RWPE2 (cell line): ENCODE results near the gene CTBS.

Experiments used
- ATAC-seq: fragments of 200-7000 bp; cut with Tn5 transposase; 3 replicates; pipeline ENCODE4 v1.9.1; 2021; ENCODE audit warnings: low read depth
- DNase-seq: peaks from one replicate; pipeline ENCODE4 v3.0.0-alpha.2; 2020; ENCODE audit warnings: low spot score
- H3K27ac ChIP-seq: fragments of 450-650 bp; 2 replicates; pipeline ENCODE4 v1.5.1; 2017; ENCODE audit warnings: mild to moderate bottlenecking; ENCODE audit not compliant: poor library complexity, severe bottlenecking
- H3K27me3 ChIP-seq: fragments of 250-450 bp; sonication (Bioruptor Pico); 2 replicates; pipeline ENCODE4 v1.5.1; 2021; ENCODE audit warnings: mild to moderate bottlenecking, moderate library complexity; ENCODE audit not compliant: insufficient read depth, poor library complexity, severe bottlenecking
- H3K36me3 ChIP-seq: fragments of 250-450 bp; sonication (Bioruptor Pico); 2 replicates; pipeline ENCODE4 v1.5.1; 2020; ENCODE audit warnings: low read depth, mild to moderate bottlenecking, moderate library complexity
- H3K4me1 ChIP-seq: fragments of 250-450 bp; sonication (Bioruptor Pico); 2 replicates; pipeline ENCODE4 v1.5.1; 2021; ENCODE audit warnings: mild to moderate bottlenecking, moderate library complexity; ENCODE audit not compliant: insufficient read depth, poor library complexity, severe bottlenecking
- H3K4me3 ChIP-seq: fragments of 250-450 bp; sonication (Bioruptor Pico); 2 replicates; pipeline ENCODE4 v1.5.1; 2021; ENCODE audit warnings: mild to moderate bottlenecking, moderate library complexity; ENCODE audit not compliant: severe bottlenecking
- H3K9me3 ChIP-seq: fragments of 250-450 bp; sonication (Bioruptor Pico); 2 replicates; pipeline ENCODE4 v1.5.1; 2021; ENCODE audit warnings: mild to moderate bottlenecking, moderate library complexity; ENCODE audit not compliant: severe bottlenecking
- TF ChIP-seq, protein P1 (sequence below): fragments of 450-650 bp; IDR thresholded peaks from one replicate; pipeline ENCODE4 v1.5.1; 2017; ENCODE audit warnings: mild to moderate bottlenecking, moderate library complexity; ENCODE audit not compliant: poor library complexity, severe bottlenecking

The CTBS gene

DNA sequence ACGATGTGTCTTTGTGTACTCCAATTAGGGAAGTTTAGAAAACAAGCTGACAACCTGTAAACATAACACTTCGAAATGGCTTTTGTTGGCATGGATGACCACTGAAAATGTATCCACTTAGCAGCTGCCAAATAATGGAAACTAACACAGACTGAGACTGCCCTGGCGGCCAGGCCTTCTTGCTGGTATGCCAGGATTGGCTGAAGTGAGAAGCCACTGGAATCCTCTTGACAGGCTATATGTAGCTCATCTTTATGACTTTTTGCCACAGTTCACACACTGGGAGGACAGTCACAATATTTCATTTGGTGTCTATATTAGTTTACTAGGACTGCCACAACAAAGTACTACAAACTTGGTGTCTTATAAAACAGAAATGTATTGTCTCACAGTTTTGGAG lies 12.9 kb upstream of the CTBS start:
- DNase-seq (no peak), ATAC-seq (no peak)
- Histone ChIP-seq H3K27ac (no peak overlapping the region), H3K36me3 (no peaks in the 10 kb centered on the region), H3K4me3 (no peak overlapping the region), H3K27me3 (no peaks in the 10 kb centered on the region), H3K4me1 (peaks cover 4% of the 10 kb centered on the region), H3K9me3 (no peaks in the 10 kb centered on the region)
- TF ChIP-seq, protein P1, sequence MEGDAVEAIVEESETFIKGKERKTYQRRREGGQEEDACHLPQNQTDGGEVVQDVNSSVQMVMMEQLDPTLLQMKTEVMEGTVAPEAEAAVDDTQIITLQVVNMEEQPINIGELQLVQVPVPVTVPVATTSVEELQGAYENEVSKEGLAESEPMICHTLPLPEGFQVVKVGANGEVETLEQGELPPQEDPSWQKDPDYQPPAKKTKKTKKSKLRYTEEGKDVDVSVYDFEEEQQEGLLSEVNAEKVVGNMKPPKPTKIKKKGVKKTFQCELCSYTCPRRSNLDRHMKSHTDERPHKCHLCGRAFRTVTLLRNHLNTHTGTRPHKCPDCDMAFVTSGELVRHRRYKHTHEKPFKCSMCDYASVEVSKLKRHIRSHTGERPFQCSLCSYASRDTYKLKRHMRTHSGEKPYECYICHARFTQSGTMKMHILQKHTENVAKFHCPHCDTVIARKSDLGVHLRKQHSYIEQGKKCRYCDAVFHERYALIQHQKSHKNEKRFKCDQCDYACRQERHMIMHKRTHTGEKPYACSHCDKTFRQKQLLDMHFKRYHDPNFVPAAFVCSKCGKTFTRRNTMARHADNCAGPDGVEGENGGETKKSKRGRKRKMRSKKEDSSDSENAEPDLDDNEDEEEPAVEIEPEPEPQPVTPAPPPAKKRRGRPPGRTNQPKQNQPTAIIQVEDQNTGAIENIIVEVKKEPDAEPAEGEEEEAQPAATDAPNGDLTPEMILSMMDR, result no peak

DNA sequence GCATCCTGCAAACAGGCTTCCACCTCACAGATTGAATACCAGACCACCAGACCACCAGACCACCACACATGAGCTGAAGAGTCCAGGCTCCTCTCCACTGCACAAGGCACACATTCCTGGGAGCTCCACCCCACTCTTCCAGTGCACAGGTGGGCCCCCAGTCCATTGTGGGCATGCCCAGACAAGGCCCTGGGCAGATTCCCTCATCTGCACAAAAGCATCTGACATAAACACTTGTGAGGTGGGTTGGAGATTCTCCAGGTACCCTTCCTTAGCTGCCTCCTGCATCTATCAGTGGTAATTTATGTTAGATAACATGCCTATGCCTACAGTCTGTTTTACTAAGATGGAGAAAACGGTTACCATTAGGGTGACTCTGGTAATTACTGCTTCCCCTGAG lies 11.6 kb upstream of the CTBS start:
- Histone ChIP-seq H3K9me3 (no peaks in the 10 kb centered on the region), H3K4me1 (peaks cover 4% of the 10 kb centered on the region), H3K4me3 (no peak overlapping the region), H3K36me3 (no peaks in the 10 kb centered on the region), H3K27me3 (no peaks in the 10 kb centered on the region), H3K27ac (no peak overlapping the region)
- TF ChIP-seq, protein P1, result no peak
- peak; percentile 35; the same call in 1 of the 3 replicates for ATAC-seq
- no peak for DNase-seq

DNA sequence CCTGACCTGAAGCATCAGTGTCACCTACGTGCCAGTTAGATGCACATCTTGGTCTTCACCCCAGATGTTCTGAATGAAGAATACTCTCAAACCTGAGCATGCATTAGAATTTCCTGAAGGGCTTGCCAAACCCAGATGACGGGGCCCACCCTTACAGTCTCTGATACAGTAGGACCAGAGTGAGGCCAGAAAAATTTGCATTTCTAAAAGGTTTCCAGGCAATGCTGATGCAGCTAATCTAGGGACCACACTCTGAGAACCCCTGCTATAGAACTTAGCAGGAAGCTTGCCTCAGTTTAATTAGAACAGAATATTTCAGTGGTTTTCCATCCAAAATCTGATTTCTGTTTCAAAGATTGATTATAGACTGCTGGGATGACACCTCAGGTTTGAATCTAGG lies 9.9 kb upstream of the CTBS start:
- no peak for ATAC-seq

DNA sequence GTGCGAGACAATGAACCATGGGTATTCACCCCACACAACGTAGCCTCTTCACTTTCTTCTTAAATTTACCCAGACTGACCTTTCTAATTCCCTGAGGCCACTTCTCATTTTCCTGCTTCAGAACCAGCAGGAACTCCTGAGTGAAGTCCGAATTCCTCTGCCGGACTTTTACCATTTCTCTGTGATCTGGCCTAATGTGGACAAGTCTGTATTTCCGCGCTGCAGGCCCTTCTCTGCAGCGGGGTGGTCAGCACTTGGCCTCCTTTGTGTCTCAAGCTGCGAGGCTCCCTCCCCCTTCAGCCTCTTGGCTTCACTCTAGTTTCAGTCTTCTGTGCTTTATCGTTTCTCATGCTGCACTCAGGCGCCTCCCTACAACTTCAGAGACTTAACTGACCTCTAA lies 9.4 kb upstream of the CTBS start:
- H3K36me3 ChIP-seq, result no peaks in the 10 kb centered on the region
- H3K4me1 ChIP-seq, result peaks cover 4% of the 10 kb centered on the region
- no peak overlapping the region for H3K27ac ChIP-seq
- H3K9me3 ChIP-seq, result no peaks in the 10 kb centered on the region
- ATAC-seq (no peak), DNase-seq (no peak)
- TF ChIP-seq, protein P1, result no peak
- H3K27me3 ChIP-seq, result no peaks in the 10 kb centered on the region
- H3K4me3 ChIP-seq, result no peak overlapping the region

More for the DNA sequence above, 9.9 kb upstream of the CTBS start:
- Histone ChIP-seq H3K27me3 (no peaks in the 10 kb centered on the region), H3K9me3 (no peaks in the 10 kb centered on the region), H3K4me1 (peaks cover 4% of the 10 kb centered on the region), H3K4me3 (no peak overlapping the region), H3K36me3 (no peaks in the 10 kb centered on the region), H3K27ac (no peak overlapping the region)
- TF ChIP-seq, protein P1, result no peak
- no peak for DNase-seq

DNA sequence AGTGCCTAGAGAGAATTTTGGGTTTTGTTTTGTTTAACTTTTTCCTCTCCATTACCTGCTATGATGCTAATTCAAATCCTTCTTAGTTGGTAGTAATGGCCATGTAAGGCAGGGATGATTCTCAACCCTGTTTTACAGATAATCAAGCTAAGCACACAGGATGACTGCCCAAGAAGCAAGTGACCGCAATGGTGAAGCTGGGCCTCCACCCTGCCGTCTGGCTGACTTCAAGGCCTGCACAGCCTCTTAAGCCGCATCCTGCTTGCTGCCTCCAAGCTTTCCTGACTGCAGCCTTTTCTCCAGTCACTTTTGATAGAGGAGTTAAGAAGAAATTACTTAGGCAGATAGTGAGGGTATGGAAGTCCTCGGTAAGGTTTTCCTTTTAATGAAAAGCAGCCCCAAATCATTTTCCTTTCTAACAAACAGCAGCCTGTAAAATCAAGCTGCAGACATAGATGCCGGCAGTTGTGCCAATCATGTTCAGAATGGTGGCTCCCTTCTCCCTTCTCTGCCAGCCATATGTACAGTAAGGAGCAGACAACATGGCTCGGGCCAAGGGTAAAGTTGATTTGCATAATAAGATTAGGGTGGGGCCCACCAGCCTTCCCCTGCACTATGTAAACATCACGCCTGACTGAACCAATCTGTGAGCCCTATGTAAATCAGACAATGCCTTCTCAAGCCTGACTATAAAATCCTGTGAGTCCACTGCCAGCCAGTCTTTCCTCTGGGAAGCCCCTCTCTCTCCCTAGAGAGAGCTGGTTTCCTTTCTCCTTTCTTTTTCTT lies 8.8 kb upstream of the CTBS start:
- H3K4me1 ChIP-seq, result peaks cover 4% of the 10 kb centered on the region
- H3K9me3 ChIP-seq, result no peaks in the 10 kb centered on the region
- TF ChIP-seq, protein P1, result no peak
- no peaks in the 10 kb centered on the region for H3K36me3 ChIP-seq
- DNase-seq, result no peak
- ATAC-seq, result no peak
- H3K27me3 ChIP-seq, result no peaks in the 10 kb centered on the region
- H3K27ac ChIP-seq, result no peak overlapping the region
- H3K4me3 ChIP-seq, result no peak overlapping the region
